Astrocyte of the cerebellum (primary cell): ENCODE measurements around the gene HAUS8.
"Not testable (repeated sequence)": the region's sequence is repeated elsewhere in the genome, so short reads cannot be mapped to it uniquely, and the experiment has no call there.

Experiments
- DNase-seq: peaks from one replicate; pipeline ENCODE4 v3.0.0-alpha.2; 2011; ENCODE audit warnings: low read depth
- H3K4me3 ChIP-seq: 2 replicates; pipeline ENCODE4 v1.5.1; 2011; ENCODE audit warnings: mild to moderate bottlenecking, low read depth, low read length, moderate library complexity
- CTCF ChIP-seq: IDR thresholded peaks from 2 replicates; pipeline ENCODE4 v1.5.1; 2012; ENCODE audit warnings: low read length, low read depth, moderate library complexity, mild to moderate bottlenecking; ENCODE audit errors: missing control alignments
- in situ Hi-C: cut with HindIII; loops from 2 replicates; pipeline ENCODE4 v1.10.0; 2017; ENCODE audit warnings: low sequenced_read_pairs

HAUS8 gene

GRCh38 chr19:17101686-17102628, 26.7 kb upstream of the HAUS8 start:
- in situ Hi-C loops, result no loop called here
- no peak for TF ChIP-seq CTCF
- no peak for DNase-seq
- H3K4me3 ChIP-seq, result no peak overlapping the region

- in situ Hi-C loops, result no loop called here
- DNase-seq, result no peak
- TF ChIP-seq CTCF, result no peak
- H3K4me3 ChIP-seq, result no peak overlapping the region
Measured at GRCh38 chr19:17098326-17098725, 23.1 kb upstream of the HAUS8 start.

- in situ Hi-C loops, result no loop called here
- DNase-seq, result no peak
- TF ChIP-seq CTCF, result no peak
- H3K4me3 ChIP-seq, result no peak overlapping the region
Measured at GRCh38 chr19:17097593-17098126, 22.4 kb upstream of the HAUS8 start.

GRCh38 chr19:17095141-17095919, 20.1 kb upstream of the HAUS8 start:
- in situ Hi-C loops, result no loop called here
- no peak for DNase-seq

GRCh38 chr19:17094694-17095093, 19.4 kb upstream of the HAUS8 start:
- in situ Hi-C loops, DNase-seq: not testable (repeated sequence)

More at GRCh38 chr19:17095141-17095919, 20.1 kb upstream of the HAUS8 start:
- no peak overlapping the region for H3K4me3 ChIP-seq
- TF ChIP-seq CTCF, result no peak

GRCh38 chr19:17092696-17093095, 17.4 kb upstream of the HAUS8 start:
- no peak for TF ChIP-seq CTCF

More at GRCh38 chr19:17094694-17095093, 19.4 kb upstream of the HAUS8 start:
- not testable (repeated sequence) for H3K4me3 ChIP-seq

More at GRCh38 chr19:17092696-17093095, 17.4 kb upstream of the HAUS8 start:
- no peak for DNase-seq
- H3K4me3 ChIP-seq, result no peak overlapping the region
- in situ Hi-C loops, result no loop called here
